PC-3 (cell line): ENCODE results near the gene VPS26B.

Source experiments
- CTCF ChIP-seq: fragments of 300-600 bp; sonication (generic); conservative IDR thresholded peaks from 2 replicates; pipeline ENCODE4 v1.5.1; 2017; ENCODE audit warnings: antibody characterized with exemption, low read depth, mild to moderate bottlenecking, low read length
- EZH2 ChIP-seq: fragments of 300-600 bp; sonication (generic); IDR thresholded peaks from one replicate; pipeline ENCODE4 v1.6.1; 2017; ENCODE audit warnings: antibody characterized with exemption, mild to moderate bottlenecking, low read length; ENCODE audit not compliant: unreplicated experiment
- EZH2phosphoT487 ChIP-seq: fragments of 300-600 bp; sonication (generic); IDR thresholded peaks from 2 replicates; pipeline ENCODE4 v1.6.1; 2018; ENCODE audit warnings: mild to moderate bottlenecking, antibody characterized with exemption, low read length, borderline replicate concordance

DNA sequence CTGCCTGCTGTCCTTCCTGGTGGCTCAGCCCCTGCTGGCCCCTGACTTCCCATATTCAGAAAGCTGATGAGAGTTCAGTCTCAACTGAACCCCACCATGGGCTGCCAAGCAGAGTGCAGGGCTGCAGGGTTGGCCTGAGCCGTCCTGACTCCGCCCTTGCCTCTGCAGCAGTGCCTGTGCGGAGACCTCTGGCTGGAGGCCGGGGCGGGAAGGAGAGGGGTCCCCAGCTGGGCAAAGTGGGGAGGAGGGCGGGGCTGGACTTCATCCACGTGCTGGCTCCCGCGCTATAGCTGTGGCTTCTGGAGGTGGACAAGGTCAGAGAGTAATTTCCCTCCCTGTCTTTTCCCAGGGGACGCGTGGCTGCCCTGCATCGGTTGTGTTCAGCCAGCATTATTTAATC, 65.3 kb downstream of the VPS26B start:
- TF ChIP-seq CTCF: no peak
- TF ChIP-seq EZH2: no peak
- TF ChIP-seq EZH2phosphoT487: no peak
